Kidney (tissue), 14 donors: ENCODE measurements around the gene PGM1. TPM values are rescaled to one million over a fixed set of nuclear protein-coding genes. Genes with fewer than 3 reads are reported as not detected.

Experiments used
- DNase-seq, 5 donors: peaks; one replicate each; pipeline ENCODE4 v3.0.0-alpha.2; 2013 to 2020
- FAIRE-seq: peaks from 2 replicates; lab custom pipeline; 2012; peaks lifted over from hg19 to GRCh38; lab: Jason Lieb, UNC
- H3K27ac ChIP-seq, 2 donors: one replicate each; pipeline ENCODE4 v1.7.0; 2013; ENCODE audit warnings: low read depth in 2 of 2, low read length in 2 of 2, inconsistent platforms in 1 of 2
- H3K27me3 ChIP-seq: one replicate; pipeline ENCODE4 v1.7.1; 2013; ENCODE audit warnings: low read length, inconsistent platforms; ENCODE audit not compliant: control insufficient read depth, insufficient read depth
- H3K36me3 ChIP-seq, 3 donors: one replicate each; pipeline versions ENCODE4 v1.7.0 to v1.7.1; 2013; ENCODE audit warnings: low read length in 3 of 3, control low read depth in 1 of 3, inconsistent platforms in 1 of 3; ENCODE audit not compliant: insufficient read depth in 3 of 3, control insufficient read depth in 2 of 3
- H3K4me1 ChIP-seq, 3 donors: one replicate each; pipeline versions ENCODE4 v1.7.0 to v1.7.1; 2013; ENCODE audit warnings: low read length in 3 of 3, inconsistent platforms in 1 of 3, low read depth in 1 of 3; ENCODE audit not compliant: control insufficient read depth in 2 of 3, insufficient read depth in 2 of 3
- H3K4me3 ChIP-seq, 3 donors: one replicate each; pipeline versions ENCODE4 v1.7.0 to v1.8.1; 2013; ENCODE audit warnings: low read length in 3 of 3, control low read depth in 1 of 3, inconsistent platforms in 1 of 3
- H3K9ac ChIP-seq, 3 donors: one replicate each; pipeline versions ENCODE4 v1.7.0 to v1.7.1; 2013; ENCODE audit warnings: low read length in 3 of 3, control low read depth in 1 of 3, inconsistent platforms in 1 of 3
- H3K9me3 ChIP-seq, 3 donors: one replicate each; pipeline versions ENCODE4 v1.7.0 to v1.7.1; 2013; ENCODE audit warnings: low read length in 3 of 3, control low read depth in 1 of 3, inconsistent platforms in 1 of 3; ENCODE audit not compliant: control insufficient read depth in 2 of 3, insufficient read depth in 1 of 3
- intact Hi-C: fragments of 100-400 bp; cut with DNase I; formaldehyde crosslinking; loops from one replicate; pipeline ENCODE4 v1.11.1; 2022
- polyA plus RNA-seq: library from polyadenylated mRNA; stranded (reverse); fragments of 350-450 nt; fragmentation: Illumina TruSeq; extraction: RNeasy Lipid Tissue Mini Kit (QIAGEN cat#74804); gene quantifications from one replicate; pipeline ENCODE4 v1.2.3, GENCODE V29; 2014; ENCODE audit warnings: low read depth, low replicate concordance; ENCODE audit not compliant: insufficient read depth
- total RNA-seq: library from RNA; stranded (reverse); fragmentation: NEBNext Ultra II Directional; extraction: Animal tissue kit (Norgen Biotek cat#: 25700); gene quantifications from one replicate; pipeline ENCODE4 v1.2.1, GENCODE V29; 2021
- TF ChIP-seq, protein P1 (sequence below): IDR thresholded peaks from 3 replicates; pipeline ENCODE4 v1.5.1; 2012; ENCODE audit warnings: mild to moderate bottlenecking, moderate library complexity, borderline replicate concordance; ENCODE audit not compliant: insufficient read depth; ENCODE audit errors: extremely low read depth
- donor health status: control.
- donor health status: control.
- donor health status: control.
- donor health status: control.
- donor health status: control.
- donor health status: DM: yes; HTN: yes; CAD: no.
- donor health status: Normal renal cell carcinoma (clear cell type).

PGM1 gene
- total and polyA plus RNA-seq, 2 donors from 2014 or later = 40.3 to 59.3 TPM

- TF ChIP-seq, protein P1, sequence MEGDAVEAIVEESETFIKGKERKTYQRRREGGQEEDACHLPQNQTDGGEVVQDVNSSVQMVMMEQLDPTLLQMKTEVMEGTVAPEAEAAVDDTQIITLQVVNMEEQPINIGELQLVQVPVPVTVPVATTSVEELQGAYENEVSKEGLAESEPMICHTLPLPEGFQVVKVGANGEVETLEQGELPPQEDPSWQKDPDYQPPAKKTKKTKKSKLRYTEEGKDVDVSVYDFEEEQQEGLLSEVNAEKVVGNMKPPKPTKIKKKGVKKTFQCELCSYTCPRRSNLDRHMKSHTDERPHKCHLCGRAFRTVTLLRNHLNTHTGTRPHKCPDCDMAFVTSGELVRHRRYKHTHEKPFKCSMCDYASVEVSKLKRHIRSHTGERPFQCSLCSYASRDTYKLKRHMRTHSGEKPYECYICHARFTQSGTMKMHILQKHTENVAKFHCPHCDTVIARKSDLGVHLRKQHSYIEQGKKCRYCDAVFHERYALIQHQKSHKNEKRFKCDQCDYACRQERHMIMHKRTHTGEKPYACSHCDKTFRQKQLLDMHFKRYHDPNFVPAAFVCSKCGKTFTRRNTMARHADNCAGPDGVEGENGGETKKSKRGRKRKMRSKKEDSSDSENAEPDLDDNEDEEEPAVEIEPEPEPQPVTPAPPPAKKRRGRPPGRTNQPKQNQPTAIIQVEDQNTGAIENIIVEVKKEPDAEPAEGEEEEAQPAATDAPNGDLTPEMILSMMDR = no peak
- Histone ChIP-seq H3K36me3 (no peaks in the 10 kb centered on the region), H3K9me3 (no peaks in the 10 kb centered on the region), H3K27ac (no peak overlapping the region), H3K27me3 (no peaks in the 10 kb centered on the region), H3K4me1 (no peaks in the 10 kb centered on the region), H3K9ac (no peak overlapping the region), H3K4me3 (no peak overlapping the region)
- intact Hi-C loops = no loop called here
- FAIRE-seq = no peak
- DNase-seq = no peak
Measured at GRCh38 chr1:63595435-63595834, 2.2 kb downstream of the PGM1 start.

- Histone ChIP-seq H3K27me3 (no peaks in the 10 kb centered on the region), H3K9ac (no peak overlapping the region), H3K36me3 (no peaks in the 10 kb centered on the region), H3K4me1 (peaks cover 0 to 4% (median 0%) of the 10 kb centered on the region in 3 donors), H3K9me3 (no peaks in the 10 kb centered on the region), H3K27ac (no peak overlapping the region), H3K4me3 (no peak overlapping the region)
- DNase-seq (no peak), FAIRE-seq (no peak)
- TF ChIP-seq, protein P1 = no peak
- intact Hi-C loops = no loop called here
Measured at GRCh38 chr1:63599799-63600198, 6.6 kb downstream of the PGM1 start.

GRCh38 chr1:63600248-63600647 lies 7.0 kb downstream of the PGM1 start:
- no peaks in the 10 kb centered on the region for H3K27me3 ChIP-seq
- TF ChIP-seq, protein P1 = no peak
- no peak for DNase-seq
- H3K9ac ChIP-seq = no peak overlapping the region
- FAIRE-seq = no peak
- intact Hi-C loops = no loop called here
- H3K27ac ChIP-seq = no peak overlapping the region
- no peak overlapping the region for H3K4me3 ChIP-seq
- H3K36me3 ChIP-seq = no peaks in the 10 kb centered on the region
- H3K9me3 ChIP-seq = no peaks in the 10 kb centered on the region
- peaks cover 0 to 4% (median 0%) of the 10 kb centered on the region in 3 donors for H3K4me1 ChIP-seq

GRCh38 chr1:63601061-63601460 lies 7.8 kb downstream of the PGM1 start:
- H3K9me3 ChIP-seq = no peaks in the 10 kb centered on the region
- no peak overlapping the region for H3K27ac ChIP-seq
- TF ChIP-seq, protein P1 = no peak
- DNase-seq = no peak
- H3K4me1 ChIP-seq = peaks cover 0 to 4% (median 0%) of the 10 kb centered on the region in 3 donors
- no peak overlapping the region for H3K9ac ChIP-seq
- no peak for FAIRE-seq
- no peaks in the 10 kb centered on the region for H3K36me3 ChIP-seq
- intact Hi-C loops = no loop called here
- no peak overlapping the region for H3K4me3 ChIP-seq
- H3K27me3 ChIP-seq = no peaks in the 10 kb centered on the region
